HTR-8/SVneo (cell line): ENCODE results near the gene CD300H.
"Not testable (repeated sequence)": the region's sequence is repeated elsewhere in the genome, so short reads cannot be mapped to it uniquely, and the experiment has no call there.

ENCODE experiments used
- DNase-seq: peaks from one replicate; pipeline ENCODE4 v3.0.0; 2011; ENCODE audit warnings: low spot score, mixed read lengths; ENCODE audit not compliant: insufficient read length
- FAIRE-seq: peaks from 2 replicates; lab custom pipeline; 2011; peaks lifted over from hg19 to GRCh38; lab: Jason Lieb, UNC

The CD300H gene

GRCh38 chr17:74591503-74591902, 24.2 kb upstream of the CD300H start:
- FAIRE-seq (no peak), DNase-seq (no peak)

DNA sequence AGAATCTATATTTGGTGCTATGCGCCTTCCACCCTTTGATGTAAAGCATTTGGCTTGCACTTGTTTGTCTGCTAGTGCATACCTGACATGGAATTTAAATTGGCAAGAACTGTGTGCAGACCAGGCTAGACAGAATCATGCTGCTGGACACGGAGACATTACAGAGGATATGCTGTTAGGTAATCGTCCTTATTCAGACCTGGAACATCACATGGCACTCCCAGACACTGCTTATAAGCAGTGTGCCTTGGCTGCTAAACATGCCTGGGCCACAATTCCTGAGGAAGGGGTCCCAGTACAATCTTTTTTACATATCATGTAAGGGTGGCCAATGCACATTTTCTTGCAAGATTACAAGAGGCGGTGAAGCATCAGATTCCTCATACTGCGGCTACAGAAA, 18.4 kb upstream of the CD300H start:
- FAIRE-seq (no peak), DNase-seq (no peak)

GRCh38 chr17:74584292-74585060, 17.2 kb upstream of the CD300H start:
- no peak for DNase-seq
- FAIRE-seq, result no peak

DNA sequence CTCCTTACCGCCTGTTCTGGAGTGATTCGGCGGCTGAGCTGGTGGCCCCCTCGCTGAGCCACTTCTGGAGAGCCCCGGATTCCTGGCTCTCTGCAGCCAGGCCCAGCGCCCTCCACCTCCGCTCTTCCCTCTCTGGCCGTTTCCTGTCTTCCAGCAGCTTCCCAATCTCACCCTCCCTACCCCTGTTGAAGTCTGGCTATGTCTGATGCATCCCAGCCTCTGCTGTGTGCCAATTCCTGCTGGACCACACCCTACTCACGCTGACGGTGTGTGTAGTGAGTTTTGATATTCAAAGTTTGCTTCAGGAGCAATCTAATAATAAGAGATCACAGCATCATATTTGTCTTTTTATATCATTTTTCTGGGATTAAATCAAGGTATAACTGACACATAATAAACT, 15.3 kb upstream of the CD300H start:
- FAIRE-seq (no peak), DNase-seq (no peak)

- no peak for FAIRE-seq
Measured at GRCh38 chr17:74579900-74580299, 12.6 kb upstream of the CD300H start.

GRCh38 chr17:74578979-74579378, 11.7 kb upstream of the CD300H start:
- FAIRE-seq, result peak; percentile 54
- no peak for DNase-seq

More at GRCh38 chr17:74579900-74580299, 12.6 kb upstream of the CD300H start:
- no peak for DNase-seq

DNA sequence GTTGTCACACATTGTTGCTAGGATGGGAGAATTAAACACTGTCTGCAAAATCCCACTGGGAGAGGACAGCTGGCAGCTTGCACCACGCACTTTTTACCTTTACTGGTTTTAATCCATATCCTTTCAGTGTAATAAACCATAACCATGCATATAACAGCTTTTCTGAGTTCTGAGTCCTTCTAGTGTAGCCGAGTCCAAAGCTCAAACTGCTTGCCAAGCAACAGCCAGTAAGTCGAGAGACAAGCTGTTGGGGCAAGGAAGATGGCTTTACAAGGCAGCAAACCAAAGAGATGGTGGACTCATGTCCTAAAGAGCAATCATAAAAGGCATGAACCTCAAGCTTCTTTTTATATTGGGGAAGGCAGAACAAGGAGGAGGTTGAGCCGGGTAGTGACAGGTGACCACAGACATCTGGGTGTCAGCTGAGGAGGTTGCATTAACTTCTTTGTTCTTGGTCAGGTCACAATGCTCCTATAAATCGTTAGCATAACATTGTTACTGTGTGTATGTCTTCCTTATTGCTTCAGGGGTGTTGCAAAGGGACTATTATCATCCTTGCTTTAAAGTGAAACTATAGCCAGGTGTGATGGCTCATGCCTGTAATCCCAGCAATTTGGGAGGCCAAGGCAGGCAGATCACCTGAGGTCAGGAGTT, 7.3 kb upstream of the CD300H start:
- DNase-seq (no peak), FAIRE-seq (no peak)

- not testable (repeated sequence) for FAIRE-seq, DNase-seq
Measured at GRCh38 chr17:74573635-74574034, 6.3 kb upstream of the CD300H start.

DNA sequence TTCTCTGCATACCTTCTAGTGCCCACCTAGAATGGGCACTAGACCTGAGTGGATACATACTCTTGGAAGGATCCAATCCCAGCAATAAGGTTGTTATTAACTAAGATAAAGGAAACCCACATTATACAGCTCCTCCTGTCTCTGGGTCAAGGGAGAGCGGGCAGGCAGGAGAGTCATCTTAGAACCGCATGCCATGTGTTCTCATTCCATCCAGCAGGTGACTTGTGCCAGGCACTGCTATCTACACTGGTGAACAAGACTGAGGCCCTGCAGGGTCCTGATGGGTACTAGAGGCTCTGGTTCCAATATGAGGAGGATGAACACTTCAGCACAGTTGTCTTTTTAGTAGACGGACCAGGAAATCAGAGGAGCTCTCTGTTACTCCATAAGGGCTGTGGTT, 5.9 kb upstream of the CD300H start:
- no peak for DNase-seq
- no peak for FAIRE-seq

DNA sequence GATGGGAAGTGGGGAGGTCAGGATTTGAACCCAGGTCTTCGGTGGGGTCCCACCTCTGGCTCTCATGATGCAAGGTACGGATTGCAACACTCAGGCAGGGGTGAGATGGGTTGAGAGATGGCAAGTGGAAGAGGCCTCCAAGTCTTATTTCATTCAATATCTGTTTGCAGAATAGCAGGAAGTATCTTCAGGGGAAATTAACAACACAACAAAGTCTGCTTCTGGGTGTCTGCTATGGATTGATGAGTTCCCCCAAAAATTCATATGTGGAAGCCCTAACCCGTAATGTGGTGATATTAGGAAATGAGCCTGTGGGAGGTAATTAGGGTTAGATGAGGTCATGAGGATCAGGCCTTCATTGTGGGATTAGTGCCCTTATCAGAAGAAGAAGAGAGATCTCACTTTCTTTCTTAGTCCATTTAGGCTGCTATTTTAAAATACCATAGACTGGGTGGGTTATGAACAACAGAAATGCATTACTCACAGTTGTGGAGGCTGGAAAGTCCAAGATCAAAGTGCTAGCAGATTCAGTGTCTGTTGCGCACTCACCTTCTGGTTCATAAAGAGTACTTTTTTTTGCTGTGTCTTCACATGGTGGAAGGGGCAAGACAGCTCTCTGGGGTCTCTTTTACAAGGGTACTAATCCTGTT, 4.4 kb upstream of the CD300H start:
- DNase-seq, result no peak
- no peak for FAIRE-seq

GRCh38 chr17:74569020-74570003, 2.0 kb upstream of the CD300H start:
- DNase-seq (peak; percentile 89), FAIRE-seq (peak; percentile 100)

DNA sequence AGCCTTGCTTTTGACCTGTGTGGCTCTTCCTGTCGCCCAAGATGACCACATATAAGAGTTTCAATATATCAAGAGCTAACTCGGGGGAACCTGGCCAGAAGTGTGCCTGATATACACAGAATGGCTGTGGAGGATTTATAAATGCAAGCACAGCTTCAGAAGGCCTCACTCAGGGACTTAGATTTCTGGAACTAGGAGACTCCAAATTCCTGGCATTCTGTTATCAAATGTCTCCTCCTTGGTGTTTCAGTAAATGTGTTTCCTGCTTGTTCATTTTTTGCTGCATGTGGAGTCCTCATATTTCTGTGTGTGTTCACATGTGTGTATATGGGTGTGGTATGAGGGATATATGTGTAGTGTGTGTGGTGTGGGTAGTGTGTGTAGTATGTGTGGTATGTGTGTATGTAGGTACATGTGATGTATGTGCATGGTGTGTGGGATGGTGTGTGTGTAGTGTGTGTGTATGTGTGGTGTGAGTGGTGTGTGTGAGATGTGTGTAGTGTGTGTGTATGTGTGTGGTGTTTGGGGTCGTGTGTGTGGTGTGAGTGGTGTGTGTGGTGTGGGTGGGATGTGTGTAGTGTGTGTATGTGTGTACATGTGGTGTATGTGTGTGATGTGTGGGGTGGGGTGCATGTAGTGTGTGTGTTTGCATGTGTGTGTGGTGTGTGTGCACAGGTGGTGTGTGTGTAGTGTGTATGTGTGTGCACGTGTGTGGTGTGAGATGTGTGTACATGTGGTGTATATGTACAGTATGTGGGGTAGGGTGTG, 981 bp upstream of the CD300H start:
- FAIRE-seq (no peak), DNase-seq (no peak)

DNA sequence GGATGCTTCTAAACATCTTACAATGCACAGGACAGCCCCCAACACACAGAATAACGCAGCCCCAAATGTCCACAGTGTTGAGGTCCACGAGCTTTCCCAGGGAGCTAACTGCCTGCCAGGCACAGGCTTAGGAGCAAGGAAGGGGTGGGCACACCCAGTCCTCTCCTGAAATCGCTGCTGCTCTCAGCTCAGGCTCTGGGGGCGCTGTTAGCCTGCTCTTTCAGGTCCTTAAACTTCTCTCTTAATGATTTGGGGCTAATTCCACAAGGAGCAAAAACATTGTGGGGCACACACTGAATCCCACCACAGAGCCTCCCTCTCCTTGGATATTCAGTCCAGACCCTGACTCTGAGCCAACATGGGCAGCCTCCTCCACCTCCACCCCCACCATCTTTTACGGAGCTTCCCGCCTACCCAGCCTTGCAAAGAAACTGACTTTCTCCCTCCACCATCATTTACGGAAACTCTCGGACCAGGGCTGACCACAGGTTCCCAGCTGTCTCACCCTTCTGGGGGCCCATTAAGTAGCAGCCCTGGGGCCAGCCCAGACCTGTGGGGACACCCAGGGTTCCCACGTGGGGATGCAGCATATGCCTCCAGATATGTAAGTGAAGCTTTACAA, 1.1 kb downstream of the CD300H start:
- no peak for FAIRE-seq
- peak; percentile 65 for DNase-seq

DNA sequence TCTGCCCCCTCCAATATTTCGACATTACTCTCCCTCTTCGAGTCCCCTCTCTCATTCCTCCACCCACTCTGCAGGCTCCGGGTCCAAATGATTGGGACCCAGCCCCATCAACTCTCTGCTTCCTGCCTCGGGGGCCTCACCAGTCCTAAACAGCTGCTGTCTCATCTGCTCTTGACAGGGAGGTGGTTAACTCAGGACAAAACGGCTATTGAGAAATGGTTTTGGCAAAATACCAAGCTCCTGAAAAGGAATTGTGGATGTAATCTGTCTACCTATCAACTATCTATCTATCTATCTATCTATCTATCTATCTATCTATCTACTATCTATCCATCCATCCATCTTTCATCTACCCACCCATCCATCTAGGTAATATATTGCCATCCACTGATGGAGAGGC, 2.2 kb downstream of the CD300H start:
- no peak for FAIRE-seq

DNA sequence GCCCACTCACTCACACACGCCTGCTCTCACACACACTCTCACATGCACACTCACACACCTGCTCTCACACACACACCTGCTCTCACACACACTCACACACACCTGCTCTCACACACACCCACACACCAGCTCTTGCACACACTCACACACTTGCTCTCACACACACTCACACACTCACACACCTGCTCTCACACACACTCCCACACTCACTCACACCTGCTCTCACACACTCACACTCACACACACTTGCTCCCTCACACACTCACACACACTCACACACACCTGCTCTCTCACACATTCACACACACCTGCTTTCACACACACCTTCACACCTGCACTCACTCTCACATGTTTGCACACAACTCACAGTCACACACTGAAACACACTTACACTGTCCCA, 4.0 kb downstream of the CD300H start:
- peak; percentile 94 for FAIRE-seq
- no peak for DNase-seq

More for the DNA sequence above, 2.2 kb downstream of the CD300H start:
- DNase-seq, result no peak

GRCh38 chr17:74561586-74561985, 5.7 kb downstream of the CD300H start:
- FAIRE-seq (no peak), DNase-seq (no peak)

GRCh38 chr17:74558882-74559519, 8.3 kb downstream of the CD300H start:
- FAIRE-seq (no peak), DNase-seq (no peak)

GRCh38 chr17:74558402-74558801, 8.9 kb downstream of the CD300H start:
- not testable (repeated sequence) for DNase-seq, FAIRE-seq
